Renal cortical epithelial cell (primary cell): ENCODE results near the gene HBB. TPM values are rescaled to one million over a fixed set of nuclear protein-coding genes. Genes with fewer than 3 reads are reported as not detected.

Experiments used
- DNase-seq: peaks from one replicate; pipeline ENCODE4 v3.0.0-alpha.2; 2011; ENCODE audit warnings: low read depth
- total RNA-seq: library from RNA; depleted of rRNA; stranded (reverse); fragments of >200 nt; gene quantifications from 2 replicates; pipeline ENCODE4 v1.2.3, GENCODE V29; 2014

Gene HBB
- total RNA-seq, 1 donor from 2014 or later = not detected

- no peak for DNase-seq
These were observed 20.8 kb upstream of the HBB start for GRCh38 chr11:5247472-5248192.

- no peak for DNase-seq
These were observed 20.1 kb upstream of the HBB start for GRCh38 chr11:5246772-5247471.

GRCh38 chr11:5245155-5245554 lies 18.3 kb upstream of the HBB start:
- no peak for DNase-seq

- DNase-seq = no peak
These were observed 16.9 kb upstream of the HBB start for GRCh38 chr11:5243816-5244180.

GRCh38 chr11:5242933-5243815 lies 16.3 kb upstream of the HBB start:
- no peak for DNase-seq

GRCh38 chr11:5242208-5242607 lies 15.3 kb upstream of the HBB start:
- no peak for DNase-seq

- no peak for DNase-seq
These were observed 14.6 kb upstream of the HBB start for GRCh38 chr11:5241458-5241857.

- DNase-seq = no peak
These were observed 13.6 kb upstream of the HBB start for GRCh38 chr11:5240458-5240857.

- DNase-seq = no peak
These were observed 13.2 kb upstream of the HBB start for GRCh38 chr11:5240056-5240455.

- DNase-seq = no peak
These were observed 12.2 kb upstream of the HBB start for GRCh38 chr11:5239046-5239445.

GRCh38 chr11:5238486-5238885 lies 11.6 kb upstream of the HBB start:
- DNase-seq = no peak

- no peak for DNase-seq
These were observed 10.5 kb upstream of the HBB start for GRCh38 chr11:5237420-5237819.

GRCh38 chr11:5235364-5236095 lies 8.7 kb upstream of the HBB start:
- no peak for DNase-seq

GRCh38 chr11:5234381-5234834 lies 7.5 kb upstream of the HBB start, which contains the start of gene HBD:
Gene HBD (minus strand): TSS chr11:5234483. CDS start chr11:5234433, 50 bp downstream.
- DNase-seq = peak; percentile 31

- no peak for DNase-seq
These were observed 6.4 kb upstream of the HBB start for GRCh38 chr11:5233307-5233706.

GRCh38 chr11:5232821-5233220 lies 6.0 kb upstream of the HBB start:
- no peak for DNase-seq

- no peak for DNase-seq
These were observed 5.3 kb upstream of the HBB start for GRCh38 chr11:5232176-5232575.

GRCh38 chr11:5231111-5231510 lies 4.2 kb upstream of the HBB start:
- DNase-seq = no peak

- DNase-seq = no peak
These were observed 3.4 kb upstream of the HBB start for GRCh38 chr11:5230266-5230665.

GRCh38 chr11:5229796-5230195 lies 2.9 kb upstream of the HBB start:
- DNase-seq = no peak

- no peak for DNase-seq
These were observed 2.5 kb upstream of the HBB start for GRCh38 chr11:5229356-5229755.

- DNase-seq = no peak
These were observed 1.3 kb upstream of the HBB start for GRCh38 chr11:5228124-5228523.
